ENCODE results near the gene SENP7.

The SENP7 gene

GRCh38 chr3:101279765-101280385 is 233.1 kb downstream of the SENP7 start:
- no peak for DNase-seq (ENCODE audit: low spot score)
- TF ChIP-seq CTCF (IDR thresholded peaks at IDR 0.05): no peak
- no peak overlapping the region for H3K27ac ChIP-seq

GRCh38 chr3:101279162-101279561 is 233.8 kb downstream of the SENP7 start:
- Histone ChIP-seq H3K27ac (no peak overlapping the region), H3K4me3 (no peak overlapping the region)
- no peak for TF ChIP-seq CTCF (IDR thresholded peaks at IDR 0.05)
- no peak for DNase-seq (ENCODE audit: low spot score)

More at GRCh38 chr3:101279765-101280385, 233.1 kb downstream of the SENP7 start:
- no peak overlapping the region for H3K4me3 ChIP-seq

GRCh38 chr3:101278727-101279126 is 234.3 kb downstream of the SENP7 start:
- no peak for DNase-seq (ENCODE audit: low spot score)
- no peak overlapping the region for H3K27ac ChIP-seq
- TF ChIP-seq CTCF (IDR thresholded peaks at IDR 0.05): no peak
- H3K4me3 ChIP-seq: no peak overlapping the region
